A549 (cell line): ENCODE results near the gene SSBP3. TPM values are rescaled to one million over a fixed set of nuclear protein-coding genes. Genes with fewer than 3 reads are reported as not detected.

Experiments used
- ATAC-seq, 2 experiments: fragments of 200-7000 bp in 1 of 2; fragments of >200 bp in 1 of 2; cut with Nextera tagmentation in 1 of 2; cut with Tn5 transposase in 1 of 2; 3 replicates each; pipeline versions ENCODE4 v1.8.0 to v1.9.1; 2018 to 2020; ENCODE audit warnings: mild to moderate bottlenecking in 1 of 2, moderate library complexity in 1 of 2
- CTCF ChIA-PET: fragments of 300-600 bp; sonication (Branson Sonifier 250); formaldehyde crosslinking; extraction: SDS; loops from one replicate; lab custom pipeline; 2021; ENCODE audit warnings: antibody characterized with exemption, inconsistent platforms; lab: Yijun Ruan, JAX
- POLR2A ChIA-PET: fragments of 350-600 bp; formaldehyde crosslinking; extraction: SDS; loops from one replicate; lab custom pipeline; 2021; ENCODE audit warnings: antibody characterized with exemption, inconsistent platforms; lab: Yijun Ruan, JAX
- DNase-seq, 2 experiments: peaks; one replicate each; pipeline versions ENCODE4 v3.0.0 to v3.0.0-alpha.2; 2011 to 2016; ENCODE audit warnings: low read depth in 1 of 2, low spot score in 1 of 2
- FAIRE-seq: peaks from 2 replicates; lab custom pipeline; 2011; peaks lifted over from hg19 to GRCh38; lab: Jason Lieb, UNC
- H3K27ac ChIP-seq, 2 experiments: fragments of >200 bp; sonication (Bioruptor Twin); formaldehyde crosslinking; 3 replicates each; pipeline ENCODE4 v1.5.1; 2016 to 2017
- H3K4me1 ChIP-seq: fragments of >200 bp; sonication (Bioruptor Twin); formaldehyde crosslinking; 3 replicates; pipeline ENCODE4 v1.6.1; 2016
- H3K4me2 ChIP-seq: fragments of >200 bp; sonication (Bioruptor Twin); formaldehyde crosslinking; 3 replicates; pipeline ENCODE4 v1.6.1; 2016
- H3K4me3 ChIP-seq: fragments of >200 bp; sonication (Bioruptor Twin); formaldehyde crosslinking; 3 replicates; pipeline ENCODE4 v1.5.1; 2016
- H3K9me3 ChIP-seq: fragments of >200 bp; sonication (Bioruptor Twin); formaldehyde crosslinking; 3 replicates; pipeline ENCODE4 v1.6.1; 2016
- BHLHE40 ChIP-seq: IDR thresholded peaks from 2 replicates; pipeline ENCODE4 v1.6.1; 2012; ENCODE audit warnings: low read depth, low read length, inconsistent platforms
- CBX2 ChIP-seq: fragments of 200-600 bp; sonication (generic); IDR thresholded peaks from 2 replicates; pipeline ENCODE4 v1.6.1; 2016; ENCODE audit warnings: low read depth, mild to moderate bottlenecking, borderline replicate concordance
- CHD4 ChIP-seq: fragments of 200-600 bp; sonication (generic); IDR thresholded peaks from 2 replicates; pipeline ENCODE4 v1.6.1; 2016; ENCODE audit warnings: antibody characterized with exemption, mild to moderate bottlenecking, borderline replicate concordance
- EHF ChIP-seq: fragments of 250-450 bp; sonication (Bioruptor Pico); IDR thresholded peaks from 2 replicates; pipeline ENCODE4 v1.5.0; 2020; ENCODE audit warnings: mild to moderate bottlenecking
- EHMT2 ChIP-seq: fragments of 200-600 bp; sonication (generic); IDR thresholded peaks from 2 replicates; pipeline ENCODE4 v1.6.1; 2016; ENCODE audit warnings: antibody characterized with exemption, low read depth, mild to moderate bottlenecking, moderate library complexity
- EP300 ChIP-seq, 2 experiments: fragments of >200 bp; sonication (Bioruptor Twin); formaldehyde crosslinking; IDR thresholded peaks; 2 replicates in 1 of 2; 3 replicates in 1 of 2; pipeline ENCODE4 v1.6.1; 2016 to 2017
- ESRRA ChIP-seq: fragments of 150-350 bp; IDR thresholded peaks from 2 replicates; pipeline ENCODE4 v1.6.1; 2014; ENCODE audit warnings: mild to moderate bottlenecking, low read length, borderline replicate concordance
- FOSB ChIP-seq: fragments of 250-450 bp; sonication (Bioruptor Pico); IDR thresholded peaks from 2 replicates; pipeline ENCODE4 v1.5.0; 2020; ENCODE audit warnings: mild to moderate bottlenecking, moderate library complexity
- FOXS1 ChIP-seq: fragments of 250-450 bp; sonication (Bioruptor Pico); IDR thresholded peaks from 2 replicates; pipeline ENCODE4 v1.5.0; 2020; ENCODE audit warnings: mild to moderate bottlenecking, moderate library complexity
- HDAC2 ChIP-seq: fragments of 200-600 bp; sonication (generic); IDR thresholded peaks from 2 replicates; pipeline ENCODE4 v1.6.1; 2016
- HEYL ChIP-seq: fragments of 250-450 bp; sonication (Bioruptor Pico); IDR thresholded peaks from 2 replicates; pipeline ENCODE4 v1.8.0; 2021; ENCODE audit warnings: mild to moderate bottlenecking, moderate library complexity
- HOXA7 ChIP-seq: fragments of 250-450 bp; sonication (Bioruptor Pico); IDR thresholded peaks from 2 replicates; pipeline ENCODE4 v1.5.0; 2020; ENCODE audit warnings: mild to moderate bottlenecking, moderate library complexity
- HOXB13 ChIP-seq: fragments of 250-450 bp; sonication (Bioruptor Pico); IDR thresholded peaks from 2 replicates; pipeline ENCODE4 v1.5.0; 2020; ENCODE audit warnings: low read depth, mild to moderate bottlenecking, moderate library complexity
- HOXB5 ChIP-seq: fragments of 250-450 bp; sonication (Bioruptor Pico); IDR thresholded peaks from 2 replicates; pipeline ENCODE4 v1.5.0; 2020; ENCODE audit warnings: mild to moderate bottlenecking, moderate library complexity
- JUNB ChIP-seq: fragments of >200 bp; sonication (Bioruptor Twin); formaldehyde crosslinking; IDR thresholded peaks from 2 replicates; pipeline ENCODE4 v1.6.1; 2016
- KDM5A ChIP-seq: fragments of 200-600 bp; sonication (generic); IDR thresholded peaks from 2 replicates; pipeline ENCODE4 v1.6.1; 2016; ENCODE audit warnings: antibody characterized with exemption, mild to moderate bottlenecking
- MAFK ChIP-seq: fragments of 450-650 bp; IDR thresholded peaks from 2 replicates; pipeline ENCODE4 v1.6.1; 2014; ENCODE audit not compliant: partially characterized antibody
- NPAS2 ChIP-seq: fragments of 250-450 bp; sonication (Bioruptor Pico); IDR thresholded peaks from 2 replicates; pipeline ENCODE4 v1.8.0; 2022; ENCODE audit warnings: mild to moderate bottlenecking, moderate library complexity, borderline replicate concordance
- NR3C1 ChIP-seq: fragments of >200 bp; sonication (Bioruptor Twin); formaldehyde crosslinking; IDR thresholded peaks from 3 replicates; pipeline ENCODE4 v1.6.1; 2017
- PHF8 ChIP-seq: fragments of 200-600 bp; sonication (generic); IDR thresholded peaks from 2 replicates; pipeline ENCODE4 v1.6.1; 2016; ENCODE audit warnings: low read depth, mild to moderate bottlenecking, antibody characterized with exemption, moderate library complexity, borderline replicate concordance
- POLR2A ChIP-seq: IDR thresholded peaks from 2 replicates; pipeline ENCODE4 v1.6.1; 2012; ENCODE audit warnings: mild to moderate bottlenecking, low read length
- POLR2AphosphoS2 ChIP-seq: conservative IDR thresholded peaks from 2 replicates; pipeline ENCODE4 v1.6.1; 2012; ENCODE audit warnings: low read length, improper control_type of control experiment, inconsistent platforms
- RAD21 ChIP-seq, 2 experiments: fragments of >200 bp in 1 of 2; sonication (Bioruptor Twin) in 1 of 2; formaldehyde crosslinking in 1 of 2; IDR thresholded peaks in 1 of 2; conservative IDR thresholded peaks in 1 of 2; 2 replicates in 1 of 2; 3 replicates in 1 of 2; pipeline ENCODE4 v1.6.1; 2012 to 2018; ENCODE audit warnings: inconsistent platforms in 1 of 2
- RCOR1 ChIP-seq: fragments of 150-350 bp; IDR thresholded peaks from 2 replicates; pipeline ENCODE4 v1.6.1; 2014; ENCODE audit warnings: antibody characterized with exemption, low read length, low read depth
- SMC3 ChIP-seq: fragments of >200 bp; sonication (Bioruptor Twin); formaldehyde crosslinking; IDR thresholded peaks from 3 replicates; pipeline ENCODE4 v1.6.1; 2018; ENCODE audit warnings: inconsistent platforms
- TFCP2L1 ChIP-seq: fragments of 250-450 bp; sonication (Bioruptor Pico); IDR thresholded peaks from 2 replicates; pipeline ENCODE4 v1.5.0; 2021; ENCODE audit warnings: mild to moderate bottlenecking
- TP53 ChIP-seq: fragments of 250-450 bp; sonication (Bioruptor Pico); IDR thresholded peaks from 2 replicates; pipeline ENCODE4 v1.5.0; 2021; ENCODE audit warnings: mild to moderate bottlenecking, moderate library complexity
- WGBS: methylation state at CpG from one replicate; pipeline ENCODE4 v1.1.6; 2017; ENCODE audit errors: missing lambda C conversion rate; 5-methylcytosine and 5-hydroxymethylcytosine counted together
- polyA plus RNA-seq, 4 experiments: library from polyadenylated mRNA; depleted of rRNA in 3 of 4; stranded (reverse); fragments of >200 nt; fragmentation: RNase III in 1 of 4; extraction: RNeasy Plus Mini Kit Qiagen cat#74134 plus additional on column Dnase treatment in 1 of 4; gene quantifications; 2 replicates in 3 of 4; 3 replicates in 1 of 4; pipeline ENCODE4 v1.2.3, GENCODE V29; 2011 to 2017
- TF ChIP-seq, protein P1 (sequence below): IDR thresholded peaks from 2 replicates; pipeline ENCODE4 v1.6.1; 2012; ENCODE audit warnings: low read depth, borderline replicate concordance
- TF ChIP-seq, protein P2 (sequence below): IDR thresholded peaks from 2 replicates; pipeline ENCODE4 v1.6.1; 2012
- TF ChIP-seq, protein P3 (sequence below): fragments of >200 bp; sonication (Bioruptor Twin); formaldehyde crosslinking; IDR thresholded peaks from 3 replicates; pipeline ENCODE4 v1.5.1; 2016
- TF ChIP-seq, protein P4 (sequence below): IDR thresholded peaks from 2 replicates; pipeline ENCODE4 v1.6.1; 2012

The SSBP3 gene
- polyA plus RNA-seq, 2 of the 4 experiments (the other 2 are of a cell fraction): 7.2 to 9.1 TPM

DNA sequence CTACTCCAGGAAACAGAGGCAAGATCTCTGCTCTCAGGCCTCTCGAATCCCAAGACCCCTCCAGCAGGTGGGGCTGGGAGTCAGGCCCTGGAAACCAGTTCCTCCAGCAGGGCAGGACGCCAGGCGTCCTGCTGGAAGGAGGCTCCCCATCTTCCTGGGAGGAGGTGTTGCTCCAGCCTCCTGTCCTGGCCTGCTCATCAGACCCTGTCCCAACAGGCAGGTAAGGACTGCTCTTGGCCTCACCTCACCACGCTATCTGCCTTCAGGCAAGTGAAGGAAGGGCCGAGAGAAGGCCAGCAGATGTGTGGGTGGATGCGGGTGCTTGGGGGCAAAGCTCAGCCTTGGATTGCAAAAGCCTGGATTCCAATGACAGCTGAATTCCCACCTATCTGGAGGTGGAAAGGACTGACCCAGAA lies 82.9 kb downstream of the SSBP3 start:
- no peaks in the 10 kb centered on the region for H3K9me3 ChIP-seq
- ATAC-seq (no peak), DNase-seq (no peak)
- WGBS: 70% methylated on average over 5 of the region's 6 CpGs
- no peak for TF ChIP-seq FOSB (CRISPR knock-in tag)
- TF ChIP-seq EP300 (IDR thresholded peaks at IDR 0.05): no peak
- TF ChIP-seq EHMT2: no peak
- no peak for TF ChIP-seq TFCP2L1 (CRISPR knock-in tag)
- no peak for TF ChIP-seq RCOR1
- TF ChIP-seq TP53 (CRISPR knock-in tag): no peak
- TF ChIP-seq, protein P1, sequence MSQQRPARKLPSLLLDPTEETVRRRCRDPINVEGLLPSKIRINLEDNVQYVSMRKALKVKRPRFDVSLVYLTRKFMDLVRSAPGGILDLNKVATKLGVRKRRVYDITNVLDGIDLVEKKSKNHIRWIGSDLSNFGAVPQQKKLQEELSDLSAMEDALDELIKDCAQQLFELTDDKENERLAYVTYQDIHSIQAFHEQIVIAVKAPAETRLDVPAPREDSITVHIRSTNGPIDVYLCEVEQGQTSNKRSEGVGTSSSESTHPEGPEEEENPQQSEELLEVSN: no peak
- TF ChIP-seq HEYL (CRISPR knock-in tag): no peak
- TF ChIP-seq FOXS1 (CRISPR knock-in tag): no peak
- no peak for TF ChIP-seq MAFK
- TF ChIP-seq PHF8: no peak
- no peak for TF ChIP-seq HOXB13 (CRISPR knock-in tag)
- TF ChIP-seq HDAC2: no peak
- TF ChIP-seq HOXA7 (CRISPR knock-in tag): no peak
- no peak for TF ChIP-seq POLR2AphosphoS2
- no peak for TF ChIP-seq JUNB
- TF ChIP-seq, all 56 proteins: peak for 0
- Histone ChIP-seq H3K27ac (no peak overlapping the region), H3K4me2 (no peak overlapping the region), H3K4me1 (no peaks in the 10 kb centered on the region), H3K4me3 (no peak overlapping the region)
- POLR2A ChIA-PET: no interaction called here
- CTCF ChIA-PET: interaction anchor here (1.5 to 1.8 kb wide), 2 partner anchors 12 to 18 kb away, joined by 3 to 5 read pairs; no protein-coding TSS in a partner anchor
- FAIRE-seq: no peak

DNA sequence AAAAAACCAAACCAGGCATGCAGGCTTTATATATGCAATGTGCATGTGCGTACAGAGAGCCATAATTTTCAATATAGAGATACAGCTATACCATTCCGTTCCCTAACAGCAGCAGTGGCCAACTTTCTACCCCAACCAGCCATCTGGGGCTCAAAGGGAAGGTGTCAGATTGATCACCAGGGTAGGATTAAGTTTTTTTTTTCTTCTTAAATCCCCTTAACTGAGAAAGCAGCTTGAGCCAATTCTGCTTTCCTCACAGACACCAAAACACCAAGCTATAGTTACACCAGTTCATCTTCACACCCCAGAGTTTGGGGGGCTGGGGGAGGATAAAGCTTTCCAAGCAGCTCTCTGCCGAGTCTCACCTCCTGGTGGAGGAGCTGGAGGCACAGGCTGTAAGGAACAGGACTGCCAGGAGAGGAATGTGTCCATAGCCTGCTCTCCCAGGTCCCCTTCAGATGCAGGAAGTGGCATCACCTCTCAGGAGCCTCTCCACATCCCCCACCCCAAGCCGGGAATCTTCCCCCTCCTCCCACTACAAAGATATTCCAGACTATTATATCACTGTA lies 87.9 kb downstream of the SSBP3 start:
- no peaks in the 10 kb centered on the region for H3K4me1 ChIP-seq
- ChIA-PET POLR2A (no interaction called here), CTCF (no interaction called here)
- no peak overlapping the region for H3K27ac ChIP-seq
- no peak for DNase-seq
- no peak for ATAC-seq
- FAIRE-seq: no peak
- H3K9me3 ChIP-seq: no peaks in the 10 kb centered on the region
- H3K4me3 ChIP-seq: no peak overlapping the region
- H3K4me2 ChIP-seq: no peak overlapping the region
- no peak for TF ChIP-seq BHLHE40
- TF ChIP-seq, protein P2, sequence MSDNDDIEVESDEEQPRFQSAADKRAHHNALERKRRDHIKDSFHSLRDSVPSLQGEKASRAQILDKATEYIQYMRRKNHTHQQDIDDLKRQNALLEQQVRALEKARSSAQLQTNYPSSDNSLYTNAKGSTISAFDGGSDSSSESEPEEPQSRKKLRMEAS: no peak
- no peak for TF ChIP-seq NR3C1
- no peak for TF ChIP-seq POLR2A
- TF ChIP-seq SMC3: no peak
- no peak for TF ChIP-seq CHD4
- TF ChIP-seq JUNB: no peak
- TF ChIP-seq, protein P3, sequence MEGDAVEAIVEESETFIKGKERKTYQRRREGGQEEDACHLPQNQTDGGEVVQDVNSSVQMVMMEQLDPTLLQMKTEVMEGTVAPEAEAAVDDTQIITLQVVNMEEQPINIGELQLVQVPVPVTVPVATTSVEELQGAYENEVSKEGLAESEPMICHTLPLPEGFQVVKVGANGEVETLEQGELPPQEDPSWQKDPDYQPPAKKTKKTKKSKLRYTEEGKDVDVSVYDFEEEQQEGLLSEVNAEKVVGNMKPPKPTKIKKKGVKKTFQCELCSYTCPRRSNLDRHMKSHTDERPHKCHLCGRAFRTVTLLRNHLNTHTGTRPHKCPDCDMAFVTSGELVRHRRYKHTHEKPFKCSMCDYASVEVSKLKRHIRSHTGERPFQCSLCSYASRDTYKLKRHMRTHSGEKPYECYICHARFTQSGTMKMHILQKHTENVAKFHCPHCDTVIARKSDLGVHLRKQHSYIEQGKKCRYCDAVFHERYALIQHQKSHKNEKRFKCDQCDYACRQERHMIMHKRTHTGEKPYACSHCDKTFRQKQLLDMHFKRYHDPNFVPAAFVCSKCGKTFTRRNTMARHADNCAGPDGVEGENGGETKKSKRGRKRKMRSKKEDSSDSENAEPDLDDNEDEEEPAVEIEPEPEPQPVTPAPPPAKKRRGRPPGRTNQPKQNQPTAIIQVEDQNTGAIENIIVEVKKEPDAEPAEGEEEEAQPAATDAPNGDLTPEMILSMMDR: no peak
- no peak for TF ChIP-seq HDAC2
- TF ChIP-seq KDM5A: no peak
- no peak for TF ChIP-seq ESRRA
- 81% methylated on average over 3 of the region's 4 CpGs for WGBS

DNA sequence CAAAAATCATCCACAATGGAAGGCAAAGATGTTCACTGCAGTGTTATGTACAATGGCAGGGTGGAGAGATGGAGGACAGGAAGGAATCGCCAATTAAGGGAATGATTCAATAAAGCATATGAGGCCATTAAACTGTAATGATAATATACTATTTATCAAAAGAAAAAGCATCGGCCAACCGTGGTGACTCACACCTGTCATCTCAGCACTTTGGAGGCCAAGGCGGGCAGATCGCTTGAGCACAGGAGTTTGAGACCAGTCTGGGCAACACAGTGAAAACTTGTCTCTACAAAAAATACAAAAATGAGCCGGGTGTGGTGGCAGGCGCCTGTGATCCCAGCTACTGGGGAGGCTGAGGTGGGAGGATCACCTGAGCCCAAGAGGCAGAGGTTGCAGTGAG lies 89.1 kb downstream of the SSBP3 start:
- no peak overlapping the region for H3K27ac ChIP-seq
- H3K4me2 ChIP-seq: no peak overlapping the region
- CTCF ChIA-PET: no interaction called here
- no peaks in the 10 kb centered on the region for H3K9me3 ChIP-seq
- H3K4me1 ChIP-seq: no peaks in the 10 kb centered on the region
- WGBS: 92% methylated on average over 7 of the region's 7 CpGs
- ATAC-seq (no peak), DNase-seq (no peak), FAIRE-seq (no peak)
- H3K4me3 ChIP-seq: no peak overlapping the region
- POLR2A ChIA-PET: no interaction called here
- no peak for TF ChIP-seq POLR2A
- no peak for TF ChIP-seq EP300 (IDR thresholded peaks at IDR 0.05)
- TF ChIP-seq CBX2: no peak
- TF ChIP-seq, protein P4, sequence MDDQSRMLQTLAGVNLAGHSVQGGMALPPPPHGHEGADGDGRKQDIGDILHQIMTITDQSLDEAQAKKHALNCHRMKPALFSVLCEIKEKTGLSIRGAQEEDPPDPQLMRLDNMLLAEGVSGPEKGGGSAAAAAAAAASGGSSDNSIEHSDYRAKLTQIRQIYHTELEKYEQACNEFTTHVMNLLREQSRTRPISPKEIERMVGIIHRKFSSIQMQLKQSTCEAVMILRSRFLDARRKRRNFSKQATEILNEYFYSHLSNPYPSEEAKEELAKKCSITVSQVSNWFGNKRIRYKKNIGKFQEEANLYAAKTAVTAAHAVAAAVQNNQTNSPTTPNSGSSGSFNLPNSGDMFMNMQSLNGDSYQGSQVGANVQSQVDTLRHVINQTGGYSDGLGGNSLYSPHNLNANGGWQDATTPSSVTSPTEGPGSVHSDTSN: no peak
- no peak for TF ChIP-seq EHF (CRISPR knock-in tag)
- TF ChIP-seq RAD21 (conservative IDR thresholded peaks at IDR 0.05 in 1 of 2, IDR thresholded peaks at IDR 0.05 in 1 of 2): no peak
- no peak for TF ChIP-seq HOXB5
- no peak for TF ChIP-seq PHF8
- no peak for TF ChIP-seq NPAS2 (CRISPR knock-in tag)
- TF ChIP-seq, protein P1: no peak
